ENCODE measurements around the gene SLC20A1. TPM values are rescaled to one million over a fixed set of nuclear protein-coding genes. Genes with fewer than 3 reads are reported as not detected.
"Not testable (repeated sequence)": the region's sequence is repeated elsewhere in the genome, so short reads cannot be mapped to it uniquely, and the experiment has no call there.

Gene SLC20A1, protein sequence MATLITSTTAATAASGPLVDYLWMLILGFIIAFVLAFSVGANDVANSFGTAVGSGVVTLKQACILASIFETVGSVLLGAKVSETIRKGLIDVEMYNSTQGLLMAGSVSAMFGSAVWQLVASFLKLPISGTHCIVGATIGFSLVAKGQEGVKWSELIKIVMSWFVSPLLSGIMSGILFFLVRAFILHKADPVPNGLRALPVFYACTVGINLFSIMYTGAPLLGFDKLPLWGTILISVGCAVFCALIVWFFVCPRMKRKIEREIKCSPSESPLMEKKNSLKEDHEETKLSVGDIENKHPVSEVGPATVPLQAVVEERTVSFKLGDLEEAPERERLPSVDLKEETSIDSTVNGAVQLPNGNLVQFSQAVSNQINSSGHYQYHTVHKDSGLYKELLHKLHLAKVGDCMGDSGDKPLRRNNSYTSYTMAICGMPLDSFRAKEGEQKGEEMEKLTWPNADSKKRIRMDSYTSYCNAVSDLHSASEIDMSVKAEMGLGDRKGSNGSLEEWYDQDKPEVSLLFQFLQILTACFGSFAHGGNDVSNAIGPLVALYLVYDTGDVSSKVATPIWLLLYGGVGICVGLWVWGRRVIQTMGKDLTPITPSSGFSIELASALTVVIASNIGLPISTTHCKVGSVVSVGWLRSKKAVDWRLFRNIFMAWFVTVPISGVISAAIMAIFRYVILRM
- 100 to 1,000 TPM; 113 to 130 TPM for total RNA-seq
- 152 to 344 reads per million in 2 donors for total RNA-seq

DNA sequence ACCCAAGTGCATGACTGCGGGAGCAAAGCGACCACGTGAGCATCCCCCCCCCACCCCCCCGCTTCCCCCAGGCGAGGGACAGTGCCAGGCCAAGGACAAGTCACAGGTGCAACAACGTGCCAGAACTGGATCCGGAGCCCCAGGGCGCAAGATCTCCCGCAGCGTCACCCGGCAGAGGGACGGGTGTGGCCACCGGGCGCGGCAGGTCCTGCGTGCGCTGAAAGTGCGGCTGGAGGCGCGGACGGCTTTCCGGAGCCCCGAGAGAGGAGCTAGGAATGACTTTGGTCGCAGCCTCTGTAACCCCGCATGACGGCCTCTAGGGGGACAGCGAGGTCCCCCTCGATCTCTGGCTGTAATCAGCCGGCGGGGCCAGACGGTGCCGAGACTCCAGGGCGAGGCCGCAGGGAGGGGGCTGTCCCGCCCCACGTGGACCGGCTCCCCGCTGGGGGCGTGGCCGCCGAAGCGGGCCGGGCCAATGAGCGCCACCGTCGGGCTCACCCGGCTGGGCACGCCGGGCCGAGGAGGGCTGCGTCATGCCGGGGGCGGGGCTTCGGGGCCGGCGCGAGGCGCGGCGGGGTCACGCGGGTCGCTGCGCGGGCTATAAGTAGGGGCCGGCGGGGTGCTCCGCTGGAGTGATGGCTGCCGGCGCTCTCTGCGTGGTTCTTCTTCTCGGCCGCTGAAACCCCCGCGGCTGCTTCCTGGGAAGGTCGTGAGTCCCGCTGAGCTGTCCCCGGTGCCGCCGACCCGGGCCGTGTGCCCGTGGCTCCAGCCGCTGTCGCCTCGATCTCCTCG, at the start of gene SLC20A1:
TSS of gene SLC20A1 (plus strand) at position 630 of the 792 bp plus-strand sequence. CDS start 890 bp downstream, outside the sequence.
- Mint-ChIP-seq H3K36me3 (ENCODE audit: low read depth) (peaks cover 3% of the 10 kb centered on the region), H3K4me3 (peak within 1 kb of the TSS; percentile 93)
- ATAC-seq, result peak; percentile 94

GRCh38 chr2:112597537-112598322, 48.0 kb upstream of the SLC20A1 start:
- no peak overlapping the region for H3K4me3 Mint-ChIP-seq
- ATAC-seq, result no peak
- no peak for DNase-seq
- H3K27me3 Mint-ChIP-seq, result no peaks in the 10 kb centered on the region
- H3K27ac Mint-ChIP-seq, result no peak overlapping the region
- peaks cover 6% of the 10 kb centered on the region for H3K4me1 Mint-ChIP-seq
- H3K36me3 Mint-ChIP-seq (ENCODE audit: low read depth), result peaks cover 2% of the 10 kb centered on the region
- no peaks in the 10 kb centered on the region for H3K9me3 ChIP-seq (ENCODE audit: control insufficient read depth, low read length, poor library complexity, severe bottlenecking)

More for the DNA sequence above, at the start of gene SLC20A1:
- Mint-ChIP-seq H3K27ac (peak within 1 kb of the TSS; percentile 88), H3K4me1 (peaks cover 43% of the 10 kb centered on the region), H3K27me3 (no peaks in the 10 kb centered on the region)
- DNase-seq, result peak; percentile 99 to 100 (median 100)
- no peaks in the 10 kb centered on the region for H3K9me3 ChIP-seq (ENCODE audit: control insufficient read depth, low read length, poor library complexity, severe bottlenecking)

- ATAC-seq, result no peak
- no peak overlapping the region for H3K27ac Mint-ChIP-seq
Observed at GRCh38 chr2:112600634-112601033, 45.1 kb upstream of the SLC20A1 start.

DNA sequence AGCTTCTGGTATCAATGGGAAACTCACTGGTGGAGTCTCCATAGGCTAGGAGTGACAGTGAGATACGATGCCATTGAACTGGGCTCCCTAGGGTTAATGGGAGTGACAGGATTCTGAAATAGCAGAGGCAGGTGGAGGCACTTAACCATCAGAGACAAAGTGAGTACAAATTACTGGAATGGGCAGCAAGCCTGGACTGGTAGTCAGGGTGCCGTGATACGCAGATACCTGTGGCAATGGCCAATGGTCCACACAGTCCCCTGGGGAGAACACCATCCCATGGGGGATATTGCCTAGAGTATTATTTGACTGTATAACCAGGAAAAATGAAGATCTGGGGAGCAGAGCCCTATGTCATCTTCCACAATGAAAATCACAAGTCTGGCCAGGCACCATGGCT, 44.0 kb upstream of the SLC20A1 start:
- no peak for ATAC-seq
- no peaks in the 10 kb centered on the region for H3K36me3 Mint-ChIP-seq (ENCODE audit: low read depth)
- no peak for DNase-seq
- no peaks in the 10 kb centered on the region for H3K27me3 Mint-ChIP-seq
- H3K4me1 Mint-ChIP-seq, result peaks cover 6% of the 10 kb centered on the region
- H3K27ac Mint-ChIP-seq, result no peak overlapping the region
- H3K4me3 Mint-ChIP-seq, result no peak overlapping the region
- H3K9me3 ChIP-seq (ENCODE audit: control insufficient read depth, low read length, poor library complexity, severe bottlenecking), result no peaks in the 10 kb centered on the region

More at GRCh38 chr2:112600634-112601033, 45.1 kb upstream of the SLC20A1 start:
- Mint-ChIP-seq H3K27me3 (no peaks in the 10 kb centered on the region), H3K36me3 (ENCODE audit: low read depth) (no peaks in the 10 kb centered on the region), H3K4me1 (peaks cover 4% of the 10 kb centered on the region), H3K4me3 (no peak overlapping the region)
- DNase-seq, result no peak
- H3K9me3 ChIP-seq (ENCODE audit: control insufficient read depth, low read length, poor library complexity, severe bottlenecking), result no peaks in the 10 kb centered on the region

DNA sequence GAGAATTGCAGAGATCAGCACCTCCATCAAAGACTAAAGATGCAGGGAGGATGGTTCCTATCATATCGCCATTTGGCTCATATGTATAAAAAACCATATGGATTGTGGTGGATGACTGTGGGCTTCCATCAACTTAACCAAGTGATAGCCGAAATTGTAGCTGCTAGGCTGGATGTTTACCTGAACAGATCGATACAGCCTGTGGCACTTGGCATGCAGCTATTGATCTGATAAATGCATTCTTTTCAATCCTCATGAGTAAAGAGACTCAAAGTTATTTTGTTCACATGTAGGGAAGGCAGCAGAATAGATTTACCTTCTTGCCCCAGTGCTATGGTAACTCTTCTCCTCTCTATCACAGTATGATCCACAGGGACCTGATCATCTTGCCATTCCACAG, 42.8 kb upstream of the SLC20A1 start:
- Mint-ChIP-seq H3K4me3 (no peak overlapping the region), H3K4me1 (peaks cover 6% of the 10 kb centered on the region), H3K27me3 (no peaks in the 10 kb centered on the region), H3K36me3 (ENCODE audit: low read depth) (no peaks in the 10 kb centered on the region), H3K27ac (no peak overlapping the region)
- ATAC-seq (no peak), DNase-seq (no peak)
- no peaks in the 10 kb centered on the region for H3K9me3 ChIP-seq (ENCODE audit: control insufficient read depth, low read length, poor library complexity, severe bottlenecking)

- H3K9me3 ChIP-seq (ENCODE audit: control insufficient read depth, low read length, poor library complexity, severe bottlenecking), result no peaks in the 10 kb centered on the region
- Mint-ChIP-seq H3K4me3 (no peak overlapping the region), H3K36me3 (ENCODE audit: low read depth) (no peaks in the 10 kb centered on the region), H3K4me1 (peaks cover 6% of the 10 kb centered on the region), H3K27me3 (no peaks in the 10 kb centered on the region), H3K27ac (no peak overlapping the region)
- DNase-seq (no peak), ATAC-seq (no peak)
Observed at GRCh38 chr2:112603731-112604130, 42.0 kb upstream of the SLC20A1 start.

GRCh38 chr2:112604952-112605351, 40.8 kb upstream of the SLC20A1 start:
- Mint-ChIP-seq H3K27me3 (no peaks in the 10 kb centered on the region), H3K4me1 (peaks cover 5% of the 10 kb centered on the region), H3K4me3 (no peak overlapping the region), H3K36me3 (ENCODE audit: low read depth) (no peaks in the 10 kb centered on the region), H3K27ac (no peak overlapping the region)
- ATAC-seq (no peak), DNase-seq (no peak)
- H3K9me3 ChIP-seq (ENCODE audit: control insufficient read depth, low read length, poor library complexity, severe bottlenecking), result no peaks in the 10 kb centered on the region

- H3K27me3 Mint-ChIP-seq, result no peaks in the 10 kb centered on the region
- DNase-seq (no peak), ATAC-seq (no peak)
- no peak overlapping the region for H3K4me3 Mint-ChIP-seq
- peaks cover 2% of the 10 kb centered on the region for H3K4me1 Mint-ChIP-seq
- H3K27ac Mint-ChIP-seq, result no peak overlapping the region
- H3K9me3 ChIP-seq (ENCODE audit: control insufficient read depth, low read length, poor library complexity, severe bottlenecking), result no peaks in the 10 kb centered on the region
- no peaks in the 10 kb centered on the region for H3K36me3 Mint-ChIP-seq (ENCODE audit: low read depth)
Observed at GRCh38 chr2:112605926-112606325, 39.8 kb upstream of the SLC20A1 start.

GRCh38 chr2:112606547-112606946, 39.2 kb upstream of the SLC20A1 start:
- H3K27ac Mint-ChIP-seq, result no peak overlapping the region
- no peaks in the 10 kb centered on the region for H3K36me3 Mint-ChIP-seq (ENCODE audit: low read depth)
- ATAC-seq, result no peak
- no peaks in the 10 kb centered on the region for H3K9me3 ChIP-seq (ENCODE audit: control insufficient read depth, low read length, poor library complexity, severe bottlenecking)
- no peak overlapping the region for H3K4me3 Mint-ChIP-seq
- peaks cover 2% of the 10 kb centered on the region for H3K4me1 Mint-ChIP-seq
- DNase-seq, result no peak
- no peaks in the 10 kb centered on the region for H3K27me3 Mint-ChIP-seq

DNA sequence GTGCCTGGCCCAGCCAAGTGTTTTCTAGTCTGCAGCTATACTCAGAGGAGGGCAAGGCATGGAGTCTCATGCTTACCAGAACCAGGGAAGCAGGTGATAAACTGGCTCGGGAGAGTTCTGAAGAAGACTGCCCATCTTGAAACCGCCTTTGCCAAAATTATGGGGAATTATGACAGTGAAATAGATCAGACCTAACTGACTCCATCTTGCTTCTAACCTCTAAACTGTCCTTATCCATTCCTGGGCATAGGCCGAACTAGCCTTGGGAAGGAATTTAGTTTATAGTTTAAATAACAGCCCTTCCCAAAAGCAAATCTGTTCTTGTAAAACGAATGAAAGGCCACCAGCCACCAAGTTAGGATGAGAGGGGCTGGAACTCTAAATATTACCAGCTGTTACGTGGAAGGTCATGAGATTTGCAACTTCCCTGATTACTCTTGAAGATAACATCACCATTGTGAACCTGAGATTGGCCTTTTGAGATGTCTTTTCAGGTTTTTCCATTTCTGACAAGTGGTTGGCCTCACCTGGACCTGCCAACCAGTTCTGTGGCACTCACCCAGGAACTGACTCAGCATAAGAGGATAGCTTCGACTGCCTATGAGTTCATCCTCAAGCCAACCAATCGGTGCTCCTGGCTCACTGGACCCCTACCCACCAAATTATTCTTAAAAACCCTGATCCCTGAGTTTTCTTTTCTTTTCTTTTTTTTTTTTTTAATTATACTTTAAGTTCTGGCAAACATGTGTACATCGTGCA, 37.9 kb upstream of the SLC20A1 start:
- no peak for ATAC-seq
- H3K9me3 ChIP-seq (ENCODE audit: control insufficient read depth, low read length, poor library complexity, severe bottlenecking), result no peaks in the 10 kb centered on the region
- Mint-ChIP-seq H3K27me3 (no peaks in the 10 kb centered on the region), H3K36me3 (ENCODE audit: low read depth) (no peaks in the 10 kb centered on the region), H3K27ac (no peak overlapping the region), H3K4me3 (no peak overlapping the region), H3K4me1 (peaks cover 2% of the 10 kb centered on the region)
- no peak for DNase-seq

DNA sequence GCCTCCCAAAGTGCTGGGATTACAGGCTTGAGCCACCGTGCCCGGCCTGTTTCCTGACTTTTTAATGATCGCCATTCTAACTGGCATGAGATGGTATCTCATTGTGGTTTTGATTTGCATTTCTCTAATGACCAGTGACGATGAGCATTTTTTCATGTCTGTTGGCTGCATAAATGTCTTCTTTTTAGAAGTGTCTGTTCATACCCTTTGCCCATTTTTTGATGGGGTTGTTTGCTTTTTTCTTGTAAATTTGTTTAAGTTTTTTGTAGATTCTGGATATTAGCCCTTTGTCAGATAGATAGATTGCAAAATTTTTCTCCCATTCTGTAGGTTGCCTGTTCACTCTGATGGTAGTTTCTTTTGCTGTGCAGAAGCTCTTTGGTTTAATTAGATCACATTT, 36.4 kb upstream of the SLC20A1 start:
- H3K36me3 Mint-ChIP-seq (ENCODE audit: low read depth); H3K9me3 ChIP-seq (ENCODE audit: control insufficient read depth, low read length, poor library complexity, severe bottlenecking); H3K27me3 Mint-ChIP-seq; H3K4me1 Mint-ChIP-seq; DNase-seq; H3K27ac Mint-ChIP-seq; H3K4me3 Mint-ChIP-seq; ATAC-seq: not testable (repeated sequence)

GRCh38 chr2:112612283-112612682, 33.5 kb upstream of the SLC20A1 start:
- H3K36me3 Mint-ChIP-seq (ENCODE audit: low read depth); ATAC-seq; H3K9me3 ChIP-seq (ENCODE audit: control insufficient read depth, low read length, poor library complexity, severe bottlenecking); DNase-seq; H3K4me1 Mint-ChIP-seq; H3K27ac Mint-ChIP-seq; H3K4me3 Mint-ChIP-seq; H3K27me3 Mint-ChIP-seq: not testable (repeated sequence)
